Activated T-helper 1 cell treated with Interleukin-2 at 50 U/mL for 16 hours (primary cell): Measurements from ENCODE around the gene CNKSR2.

ENCODE experiments used
- DNase-seq: peaks from one replicate; pipeline ENCODE4 v3.0.0-alpha.2; 2020; ENCODE audit warnings: low read depth

Gene CNKSR2

DNA sequence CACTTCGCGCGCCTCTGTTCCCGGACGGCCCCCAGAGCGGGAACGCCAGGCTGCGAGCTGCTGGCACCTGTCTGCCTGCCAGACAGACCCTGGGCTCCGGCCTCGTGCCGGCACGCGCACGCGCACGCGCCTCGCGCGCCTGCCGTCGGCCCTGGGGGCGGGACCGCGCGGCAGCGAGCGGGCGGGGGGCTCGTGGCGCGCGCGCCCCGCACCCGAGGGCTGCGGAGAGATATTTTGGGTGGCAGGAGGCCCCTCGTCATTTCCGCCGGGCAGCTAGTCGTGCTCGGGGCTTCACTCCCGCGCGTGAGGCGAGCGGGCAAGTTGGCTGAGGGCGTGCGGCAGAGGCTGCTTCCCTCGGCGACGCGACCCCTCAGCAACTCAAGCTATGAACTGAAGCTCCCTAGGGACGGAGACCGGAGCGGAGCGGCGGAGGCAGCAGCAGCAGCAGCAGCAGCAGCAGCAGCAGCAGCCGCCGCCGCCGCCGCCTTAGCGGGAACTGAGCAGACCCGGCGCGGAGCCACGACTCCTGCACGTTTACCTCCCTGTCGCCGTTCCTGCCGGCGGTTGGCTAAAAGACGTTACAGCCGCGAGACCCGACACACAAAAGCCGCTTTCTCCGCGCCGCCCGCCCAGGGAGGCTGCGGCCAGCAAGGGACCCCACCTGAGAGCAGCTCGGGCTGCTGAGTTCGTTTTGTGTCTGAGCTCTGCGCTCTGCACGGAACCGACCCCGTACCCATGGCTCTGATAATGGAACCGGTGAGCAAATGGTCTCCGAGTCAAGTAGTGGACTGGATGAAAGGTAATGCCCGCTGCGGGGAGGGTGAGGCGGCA is at the start of gene CNKSR2:
Gene CNKSR2, plus strand, starts transcription at position 256 of the 831 bp plus-strand sequence. Its CDS starts 480 bp downstream, at position 736.
- peak; percentile 56 for DNase-seq

DNA sequence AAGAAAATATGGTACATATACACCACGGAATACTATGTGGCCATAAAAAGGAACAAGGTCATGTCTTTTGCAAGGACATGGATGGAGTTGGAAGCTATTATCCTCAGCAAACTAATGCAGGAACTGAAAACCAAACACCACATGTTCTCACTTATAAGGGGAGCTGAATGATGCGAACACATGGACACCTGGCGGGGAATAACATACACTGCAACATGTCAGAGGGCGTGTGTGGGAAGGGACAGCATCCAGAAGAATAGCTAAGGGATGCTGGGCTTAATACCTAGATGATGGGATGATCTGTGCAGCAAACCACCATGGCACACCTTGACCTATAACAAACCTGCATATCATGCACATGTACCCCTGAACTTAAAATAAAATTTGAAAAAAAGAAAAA is 19.5 kb upstream of the CNKSR2 start:
- DNase-seq = no peak

DNA sequence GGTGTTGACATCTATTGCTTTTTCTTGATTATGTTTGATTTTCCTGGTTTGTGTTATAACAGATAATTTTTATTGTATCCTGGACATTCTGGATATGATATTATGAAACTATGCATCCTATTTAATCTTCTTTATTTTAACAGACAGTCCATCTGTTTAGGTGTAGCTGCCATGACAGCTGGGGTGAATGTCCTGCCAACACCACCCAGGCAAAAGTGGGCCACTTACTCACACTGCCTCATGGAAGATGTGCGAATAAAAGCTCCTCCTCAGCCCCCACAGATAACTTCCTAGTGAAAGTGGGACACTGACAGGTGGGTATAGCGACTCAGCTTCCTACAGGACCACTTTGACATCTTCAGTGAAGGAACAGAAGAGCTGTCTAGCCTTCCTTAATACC is 18.4 kb upstream of the CNKSR2 start:
- DNase-seq = no peak

DNA sequence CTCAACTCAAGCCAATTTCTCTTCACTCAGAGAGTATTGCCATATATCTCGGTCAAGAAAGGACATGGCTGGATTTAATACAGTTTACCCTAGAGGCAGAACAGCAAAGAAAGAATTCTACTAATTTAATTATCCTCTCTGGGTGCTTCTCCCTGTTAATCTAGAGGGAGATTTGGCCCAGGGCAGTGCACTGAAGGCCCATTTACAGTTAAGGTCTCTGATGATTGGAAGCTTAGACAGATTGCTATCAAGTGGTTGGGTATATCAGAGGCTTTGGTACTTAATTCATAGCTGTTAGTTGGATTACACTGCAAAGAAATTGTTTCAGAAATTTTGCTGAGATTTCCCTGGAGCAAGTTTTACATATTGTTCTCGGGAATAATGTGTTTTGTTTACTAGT is 4.6 kb upstream of the CNKSR2 start:
- no peak for DNase-seq

DNA sequence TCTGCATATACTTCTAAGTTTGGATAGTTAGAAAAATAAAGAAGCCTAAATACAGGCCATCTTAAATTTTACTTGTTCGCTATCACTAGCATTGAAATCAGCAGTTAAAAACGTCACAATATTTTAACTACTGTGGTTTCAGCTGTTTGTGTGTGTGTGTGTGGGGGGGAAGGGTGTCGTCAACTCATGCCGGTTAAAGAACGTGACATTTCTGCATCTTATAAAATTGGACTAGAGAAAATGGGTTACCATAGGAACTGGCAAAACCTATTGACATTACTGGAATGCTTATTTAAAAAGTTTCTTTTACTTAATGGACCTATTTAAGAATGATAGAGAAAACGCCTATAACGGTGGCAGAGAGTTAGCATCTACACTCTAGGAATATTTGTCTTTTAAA is 1.2 kb upstream of the CNKSR2 start:
- no peak for DNase-seq

DNA sequence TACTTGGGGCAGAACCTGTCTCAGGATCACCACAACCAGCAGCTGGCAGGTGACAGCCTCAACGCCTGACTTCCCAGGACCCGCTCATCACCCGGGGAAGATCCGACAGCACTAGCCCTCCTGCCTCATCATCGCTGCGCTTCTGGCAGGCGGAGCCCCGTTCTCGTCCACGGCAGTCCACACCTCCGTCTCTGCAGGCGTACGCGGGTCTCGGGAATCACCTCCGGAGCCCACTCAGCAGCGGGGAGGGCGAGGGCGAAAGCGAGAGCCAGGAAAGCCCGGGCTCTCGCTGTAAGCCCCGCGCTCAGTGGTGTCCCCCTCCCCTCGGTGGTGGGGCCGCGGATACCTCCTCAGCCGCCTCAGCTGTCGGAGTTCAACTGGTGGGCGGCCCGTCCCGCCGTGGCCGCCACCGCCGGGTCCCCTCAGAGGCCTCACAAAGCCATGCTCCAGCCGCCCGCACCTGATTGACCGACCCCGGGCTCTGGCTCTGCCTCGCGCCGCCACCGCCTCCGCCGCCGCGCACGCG is 518 bp upstream of the CNKSR2 start:
- DNase-seq = no peak

DNA sequence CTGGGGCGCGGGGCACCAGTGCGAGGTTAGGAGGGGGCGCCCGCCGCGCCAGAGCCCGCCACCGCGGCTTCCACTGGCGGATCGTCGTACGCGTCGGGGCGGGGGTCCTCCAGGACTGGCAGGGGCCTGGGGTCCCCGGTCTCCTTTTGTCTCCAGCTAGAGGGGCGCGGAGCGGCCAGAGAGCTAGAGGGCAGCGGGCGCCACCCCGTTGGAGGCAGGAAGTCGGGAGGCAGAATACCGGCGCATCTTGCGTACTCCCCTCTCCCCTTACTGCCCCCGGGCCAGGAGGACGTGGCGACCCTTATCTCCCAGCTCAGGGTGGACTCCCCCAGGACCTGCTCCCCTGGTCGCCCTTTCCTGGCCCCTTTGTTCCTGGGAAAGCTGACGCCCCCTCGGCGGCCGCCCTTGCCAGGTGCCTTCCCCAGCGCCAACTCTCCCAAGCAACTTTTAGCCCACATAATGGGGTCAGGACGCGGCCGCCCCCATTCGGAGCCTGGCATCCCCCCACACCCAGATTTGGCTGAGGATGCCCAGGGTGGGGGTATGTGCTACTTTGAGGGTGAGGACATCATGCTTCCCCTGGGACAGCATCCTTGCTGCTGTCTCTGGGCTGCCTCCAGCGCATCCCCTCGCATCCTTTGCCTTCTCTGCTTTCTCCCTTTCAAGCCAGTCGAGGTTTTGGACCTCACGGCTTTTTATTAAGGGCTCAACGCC is 933 bp downstream of the CNKSR2 start:
- DNase-seq = no peak

DNA sequence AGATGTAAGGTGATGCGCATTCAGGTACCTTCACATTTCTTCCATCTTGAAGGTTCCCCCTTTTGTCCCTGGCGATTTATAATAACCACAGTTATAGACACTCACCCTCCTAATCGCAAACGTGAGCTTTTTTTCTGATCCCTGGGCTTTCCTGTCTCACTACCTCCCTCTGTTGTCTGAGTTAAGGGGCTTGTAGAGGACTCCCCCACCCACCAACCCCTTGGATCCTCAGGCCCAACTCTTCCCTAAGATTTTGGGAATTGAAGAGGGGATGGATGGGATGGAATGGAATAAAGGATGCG is 1.4 kb downstream of the CNKSR2 start:
- no peak for DNase-seq

DNA sequence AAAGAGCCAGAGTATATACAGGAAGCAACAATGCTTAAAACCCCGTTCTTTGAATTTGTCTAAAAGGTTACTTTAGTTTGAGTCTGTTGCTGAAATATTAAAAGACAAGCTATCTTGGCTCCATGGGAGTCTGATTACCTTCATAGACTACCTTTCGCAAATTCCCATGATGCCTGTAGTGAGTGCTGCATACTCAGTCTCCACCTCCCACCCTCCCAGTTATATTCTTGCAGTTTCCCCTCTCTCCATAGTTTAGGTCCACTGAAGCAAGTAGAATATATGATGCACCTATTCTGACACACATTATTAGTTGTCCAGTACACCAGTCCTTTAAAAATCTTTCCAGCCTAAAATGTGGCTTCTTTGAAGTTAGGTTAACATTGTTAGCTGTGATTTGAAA is 2.4 kb downstream of the CNKSR2 start:
- no peak for DNase-seq

DNA sequence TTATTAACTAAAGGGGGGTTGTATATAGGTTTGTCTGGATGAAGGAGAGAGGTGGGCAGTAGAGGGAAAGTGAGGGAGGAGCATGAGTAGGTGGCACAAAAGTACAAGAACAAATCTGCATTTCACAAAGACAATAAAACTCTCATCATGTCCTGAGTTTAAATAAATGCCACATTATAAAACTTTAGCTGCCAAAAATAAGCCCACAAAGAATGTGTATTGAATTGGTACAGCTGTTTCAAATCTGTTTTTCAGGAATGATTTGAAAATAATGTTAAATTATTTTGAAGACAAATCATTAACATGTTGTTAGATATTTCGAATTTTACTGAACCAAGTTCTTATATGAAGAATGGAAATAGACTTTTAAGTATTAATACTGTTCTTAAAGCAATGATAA is 5.8 kb downstream of the CNKSR2 start:
- DNase-seq = no peak

DNA sequence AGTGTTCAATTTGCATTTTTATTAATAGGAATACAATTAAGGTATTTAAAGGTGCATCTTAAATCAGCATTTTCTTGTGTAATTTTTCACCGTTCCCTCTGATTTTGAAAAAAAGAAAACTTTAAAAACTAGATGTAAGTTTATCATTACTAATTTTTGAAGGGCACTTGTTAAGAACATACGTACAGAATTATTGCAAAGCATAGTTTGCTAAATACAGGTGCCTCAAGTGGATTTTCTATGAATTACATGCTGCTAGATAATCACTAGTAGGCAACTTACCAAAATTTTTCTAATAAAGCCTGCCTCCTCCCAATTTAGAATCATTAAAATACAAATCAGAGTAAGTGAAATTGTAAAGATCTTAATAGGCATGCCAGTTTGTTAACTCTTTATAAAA is 8.5 kb downstream of the CNKSR2 start:
- DNase-seq = no peak

DNA sequence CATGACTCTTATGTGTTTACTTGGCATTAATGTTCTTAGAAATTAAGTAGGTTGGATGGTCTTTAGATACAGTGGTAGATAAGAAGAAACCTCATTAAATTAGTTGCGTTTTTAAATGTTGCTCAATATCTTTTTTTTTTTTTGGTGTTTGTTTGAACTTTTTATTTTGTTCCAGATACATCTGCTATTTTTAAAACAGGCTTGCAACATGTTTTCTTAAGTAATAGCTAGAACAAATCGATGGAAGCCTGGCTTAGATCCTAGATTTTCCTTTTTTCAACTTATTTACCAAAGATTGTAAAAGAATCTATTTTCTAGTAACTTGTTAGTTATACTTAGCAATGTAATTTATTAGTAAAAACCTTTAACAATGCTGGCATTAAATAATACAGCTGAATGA is 9.3 kb downstream of the CNKSR2 start:
- no peak for DNase-seq

DNA sequence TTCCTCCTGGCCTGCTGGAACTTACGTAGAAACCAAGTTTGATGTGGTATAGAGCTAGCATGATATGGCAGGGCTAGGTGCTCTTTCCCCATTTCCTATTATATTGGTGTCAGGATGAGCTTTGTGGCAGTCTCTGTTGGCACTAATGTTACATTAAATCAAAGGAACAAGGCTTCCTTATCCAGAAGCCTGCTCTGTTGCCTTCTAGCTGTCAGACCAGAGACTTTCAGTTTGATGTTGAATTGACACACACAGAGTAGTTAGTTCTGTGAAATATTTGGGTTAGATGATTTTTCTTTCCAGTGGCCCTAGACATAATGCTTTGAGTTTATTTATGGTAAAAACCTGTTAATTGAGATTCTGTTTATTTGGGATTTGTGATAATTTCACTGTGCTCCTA is 10.0 kb downstream of the CNKSR2 start:
- DNase-seq = no peak

DNA sequence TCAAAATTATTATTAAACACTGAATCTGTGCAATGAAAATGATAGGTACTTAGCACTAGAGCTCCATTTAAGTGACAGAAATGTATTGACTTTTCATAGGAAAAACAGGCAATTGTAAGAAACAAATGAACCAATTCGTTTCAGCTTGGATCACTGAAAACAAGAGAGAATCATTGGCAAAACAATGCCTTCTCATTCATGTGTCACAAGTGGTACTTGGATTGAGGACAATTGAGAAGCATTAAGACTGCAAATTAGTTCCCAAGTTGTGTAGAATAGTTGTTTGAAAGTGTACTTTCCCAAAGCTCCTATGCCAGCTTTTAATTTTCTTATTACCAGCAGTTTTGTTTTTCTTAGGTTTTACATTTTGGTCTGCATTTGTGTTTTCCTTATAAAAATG is 20.6 kb downstream of the CNKSR2 start:
- no peak for DNase-seq

DNA sequence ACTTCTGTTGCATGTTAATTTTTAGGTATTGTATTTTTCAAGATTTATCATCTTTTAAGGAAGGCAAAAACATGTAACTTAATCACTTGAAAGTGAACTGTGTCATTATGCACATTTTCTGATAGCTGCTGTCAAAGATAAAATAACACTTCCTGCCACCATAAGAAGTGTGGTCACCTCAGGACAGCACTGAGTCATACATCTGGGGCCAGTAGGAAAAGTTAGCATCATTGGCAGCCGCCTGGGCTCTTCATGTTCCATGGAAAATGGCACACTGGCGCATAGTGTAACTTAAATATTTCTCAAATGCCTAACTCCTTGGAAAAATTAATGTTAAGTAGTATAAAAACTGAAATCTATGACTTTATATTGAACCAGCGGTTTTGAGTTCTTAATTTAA is 24.2 kb downstream of the CNKSR2 start:
- DNase-seq = no peak

DNA sequence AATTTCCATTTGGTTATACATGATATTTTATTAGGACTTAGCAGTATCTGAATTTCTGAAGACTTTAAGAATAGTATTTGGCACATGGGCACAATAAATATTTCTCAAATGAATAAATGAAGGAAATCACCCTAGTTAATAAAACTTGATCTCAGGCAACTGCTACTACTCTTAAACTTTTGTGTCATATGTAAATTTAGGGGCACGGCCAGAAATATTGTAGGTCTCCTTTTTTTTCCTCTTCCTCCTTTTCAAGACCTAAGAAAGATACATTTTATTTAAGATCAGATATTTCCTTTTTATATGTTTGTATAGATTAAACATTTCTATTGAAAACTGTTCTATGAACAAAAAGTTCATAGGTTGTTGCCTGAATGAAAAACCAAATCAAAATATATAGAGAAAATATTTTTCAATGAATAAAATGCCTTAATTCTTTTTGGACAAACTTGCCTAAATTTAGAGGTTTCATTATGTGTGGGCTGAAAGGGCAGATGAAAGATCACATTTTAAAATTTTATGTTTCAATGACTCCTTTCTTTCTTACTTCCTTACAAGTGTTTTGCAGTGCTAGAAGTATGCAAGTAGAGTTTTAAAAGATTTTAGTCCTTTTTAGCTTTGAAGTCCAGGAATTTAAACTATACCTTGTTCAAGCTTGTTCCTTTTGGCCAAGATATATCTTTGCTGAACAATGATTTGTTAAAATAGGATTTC is 26.3 kb downstream of the CNKSR2 start:
- no peak for DNase-seq

DNA sequence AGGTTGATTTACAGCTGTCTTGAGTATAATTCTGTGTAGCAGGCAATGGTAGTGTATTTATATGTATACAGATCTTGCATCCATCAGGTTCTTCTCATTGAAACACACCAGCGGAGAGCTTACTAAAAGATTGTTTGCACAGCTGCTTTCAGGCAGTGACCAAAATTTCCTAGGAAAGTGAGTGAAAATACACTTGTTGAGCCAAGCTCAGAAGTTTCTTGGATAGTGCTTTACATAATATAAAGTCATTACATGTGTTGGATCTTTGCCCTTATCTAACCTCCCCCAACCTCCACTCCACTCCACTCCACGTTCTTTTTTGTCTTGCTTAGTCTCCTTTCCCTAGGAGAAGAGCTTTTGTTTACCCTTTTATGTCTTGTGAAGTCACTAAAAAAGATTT is 34.1 kb downstream of the CNKSR2 start:
- no peak for DNase-seq

DNA sequence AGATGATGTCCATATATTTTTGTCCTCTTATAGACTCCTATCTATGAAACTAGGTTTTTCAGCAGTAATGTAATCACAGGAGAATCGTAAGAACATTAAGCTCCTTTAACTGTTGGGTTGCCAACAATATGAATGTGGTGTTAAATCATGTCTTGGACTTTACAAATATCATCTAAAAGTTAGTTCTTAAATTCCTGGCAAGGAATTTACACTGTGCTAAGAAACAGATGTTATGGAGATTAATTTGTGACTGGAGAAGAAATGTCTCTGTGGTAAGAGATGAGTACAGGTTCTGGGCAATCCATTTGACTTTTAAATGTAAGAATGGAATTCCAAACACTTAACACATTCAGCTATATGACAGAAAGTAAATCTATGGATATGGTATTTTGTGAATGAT is 34.6 kb downstream of the CNKSR2 start:
- DNase-seq = no peak

DNA sequence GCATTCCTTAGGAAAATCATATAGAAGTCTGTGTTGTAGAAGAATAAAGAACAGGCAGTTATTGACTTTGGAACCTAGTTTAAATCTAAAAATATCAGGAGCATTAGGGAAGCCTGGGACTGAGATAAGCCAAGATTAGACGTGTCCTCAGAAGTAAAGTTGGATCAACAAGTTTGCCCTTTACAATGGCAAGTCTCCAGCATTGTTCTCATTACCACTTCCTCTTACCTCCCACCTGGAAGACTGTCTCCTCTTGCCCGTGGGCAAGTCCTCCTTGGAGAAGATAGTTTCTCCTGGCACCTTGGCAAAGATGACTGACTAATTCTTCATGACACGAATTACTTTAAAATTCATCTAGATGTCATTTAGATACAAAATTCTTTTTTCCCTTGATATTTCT is 37.8 kb downstream of the CNKSR2 start:
- no peak for DNase-seq

DNA sequence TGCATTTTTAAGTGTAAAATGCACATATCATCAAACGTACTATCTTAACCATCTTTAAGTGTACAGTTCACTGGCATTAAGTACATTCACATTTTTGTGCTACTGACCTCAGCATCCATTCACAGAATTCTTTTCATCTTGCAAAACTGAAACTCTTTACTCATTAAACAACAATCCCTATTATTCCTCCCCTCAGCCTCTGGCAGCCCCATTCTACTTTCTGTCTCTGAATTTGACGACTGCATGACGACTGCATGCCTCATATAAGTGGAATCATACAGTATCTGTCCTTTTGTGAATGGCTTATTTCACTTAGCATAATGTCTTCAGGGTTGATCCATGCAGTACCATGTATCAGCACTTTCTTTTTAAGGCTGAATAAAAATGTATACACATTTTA is 38.7 kb downstream of the CNKSR2 start:
- DNase-seq = no peak

DNA sequence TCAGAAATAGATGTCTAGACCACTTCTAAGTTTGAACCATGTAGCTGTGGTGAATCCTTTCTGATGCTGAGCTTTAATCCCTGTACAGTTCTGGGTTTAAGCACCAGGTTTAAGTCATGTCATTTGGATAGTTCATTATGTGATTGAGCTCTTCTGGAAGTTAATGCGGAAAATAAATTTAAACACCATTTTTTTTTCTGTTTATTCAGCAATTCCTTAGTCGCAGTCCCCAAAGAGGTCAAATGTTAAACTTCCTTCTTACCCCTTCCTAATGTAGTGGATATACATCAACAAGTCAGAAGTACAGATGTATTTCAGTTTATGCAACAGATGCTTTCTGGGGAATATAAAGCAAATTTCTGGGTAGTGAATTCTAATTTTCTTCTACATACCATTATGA is 52.9 kb downstream of the CNKSR2 start:
- no peak for DNase-seq

DNA sequence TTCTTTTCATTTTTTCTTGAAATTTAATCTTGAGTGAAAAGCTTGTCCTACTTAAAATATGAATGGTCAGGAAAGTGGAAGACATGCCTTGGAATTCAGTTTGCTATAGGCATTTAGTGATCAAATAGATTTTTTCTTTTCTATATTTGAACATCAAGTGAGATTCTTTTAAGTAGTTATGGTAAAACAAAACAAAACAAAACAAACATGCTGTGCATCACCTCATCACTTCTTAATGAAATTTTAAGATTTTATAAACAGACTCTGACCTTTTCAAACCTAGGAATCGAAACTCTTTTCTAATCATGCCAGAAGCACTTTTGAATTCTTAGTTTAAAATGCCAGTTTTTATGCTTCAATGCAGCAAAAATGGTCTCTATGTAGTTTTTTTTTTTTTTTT is 62.8 kb downstream of the CNKSR2 start:
- no peak for DNase-seq

DNA sequence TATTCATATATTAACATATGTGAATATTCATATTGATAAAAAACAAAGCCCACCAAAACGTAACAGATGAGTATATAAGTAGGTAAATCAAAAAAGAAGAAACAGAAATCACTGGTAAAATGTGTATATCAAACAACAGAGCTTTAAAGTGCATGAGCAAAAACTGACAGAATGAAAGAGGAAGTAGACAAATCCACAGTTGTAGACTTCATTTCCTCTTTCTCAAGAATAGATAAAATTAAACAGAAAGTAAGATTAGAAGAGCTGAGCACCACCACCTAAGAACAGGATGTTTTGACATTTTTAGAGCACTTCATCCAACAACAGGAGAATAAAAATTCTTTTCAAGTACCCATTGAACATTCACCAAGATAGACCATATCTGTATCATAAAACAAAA is 64.6 kb downstream of the CNKSR2 start:
- DNase-seq = no peak
